ENCODE data around the gene SYNPO2L.

Gene SYNPO2L

DNA sequence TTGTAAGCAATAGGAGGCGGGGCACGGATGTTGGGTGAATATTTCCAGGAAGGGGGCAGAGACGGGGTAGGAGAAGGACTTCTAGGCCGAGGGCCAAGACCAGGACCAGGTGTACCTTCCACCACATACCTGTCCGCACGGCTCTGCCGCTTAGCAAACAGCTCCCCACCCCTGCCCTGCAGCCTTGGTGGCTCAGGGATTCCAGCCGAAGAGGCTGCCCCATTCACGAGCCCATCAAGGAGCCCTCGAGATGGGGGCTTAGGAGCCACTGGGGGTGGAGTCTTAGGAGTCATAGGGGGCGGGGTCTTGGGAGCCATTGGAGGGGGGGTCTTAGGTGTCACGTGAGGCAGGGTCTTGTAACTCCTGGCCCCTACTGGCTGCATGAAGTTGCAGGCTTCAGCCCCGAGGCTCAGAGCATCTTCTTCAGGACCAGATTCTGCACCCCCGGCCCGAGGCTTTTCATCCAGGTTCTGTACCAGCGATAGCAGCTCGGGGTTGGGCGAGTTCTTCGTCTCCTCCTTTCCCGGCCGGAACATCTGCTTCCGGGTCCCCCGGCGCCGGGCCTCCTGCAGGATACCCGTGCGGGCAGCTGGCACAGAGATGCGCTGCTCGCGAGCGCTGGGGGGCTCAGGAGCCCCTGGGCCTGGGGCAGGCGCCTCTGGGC is 8.5 kb downstream of the SYNPO2L start:
- no CpG with 5 or more reads among the region's 32 CpGs for WGBS (ENCODE audit: extremely low coverage, insufficient coverage, low lambda C conversion rate)
- Histone ChIP-seq H3K36me3 (ENCODE audit: control insufficient read depth, insufficient read depth, low read length) (no peaks in the 10 kb centered on the region), H2BK15ac (replicated peaks; ENCODE audit: low read depth) (no peak overlapping the region), H3K23ac (ENCODE audit: low read length) (no peak overlapping the region), H3K4me2 (ENCODE audit: low read length) (peak overlapping the region; percentile 55), H2BK5ac (ENCODE audit: low read length) (peak overlapping the region; percentile 16), H3K27ac (ENCODE audit: low read depth, low read length) (no peak overlapping the region), H4K5ac (ENCODE audit: low read length) (no peak overlapping the region), H3K4me3 (ENCODE audit: low read length) (peak overlapping the region; percentile 53), H3K4me1 (ENCODE audit: control insufficient read depth, low read depth, low read length) (peaks cover 16% of the 10 kb centered on the region), H3K27me3 (ENCODE audit: insufficient read depth, low read length, poor library complexity) (no peaks in the 10 kb centered on the region), H3K79me1 (ENCODE audit: low read length) (no peaks in the 10 kb centered on the region), H3K9ac (ENCODE audit: low read length) (peak overlapping the region; percentile 64), H3K56ac (ENCODE audit: low read length) (peak overlapping the region; percentile 96), H2BK120ac (ENCODE audit: low read depth, low read length) (no peak overlapping the region), H3K79me2 (ENCODE audit: control insufficient read depth, insufficient read depth, low read length) (no peaks in the 10 kb centered on the region), H4K8ac (ENCODE audit: low read depth, low read length) (peak overlapping the region; percentile 58), H3K18ac (ENCODE audit: low read length) (peak overlapping the region; percentile 71), H3K4ac (ENCODE audit: low read depth, low read length) (peak overlapping the region; percentile 56), H2AK5ac (ENCODE audit: low read length) (no peak overlapping the region)
- peak; percentile 95 for DNase-seq

DNA sequence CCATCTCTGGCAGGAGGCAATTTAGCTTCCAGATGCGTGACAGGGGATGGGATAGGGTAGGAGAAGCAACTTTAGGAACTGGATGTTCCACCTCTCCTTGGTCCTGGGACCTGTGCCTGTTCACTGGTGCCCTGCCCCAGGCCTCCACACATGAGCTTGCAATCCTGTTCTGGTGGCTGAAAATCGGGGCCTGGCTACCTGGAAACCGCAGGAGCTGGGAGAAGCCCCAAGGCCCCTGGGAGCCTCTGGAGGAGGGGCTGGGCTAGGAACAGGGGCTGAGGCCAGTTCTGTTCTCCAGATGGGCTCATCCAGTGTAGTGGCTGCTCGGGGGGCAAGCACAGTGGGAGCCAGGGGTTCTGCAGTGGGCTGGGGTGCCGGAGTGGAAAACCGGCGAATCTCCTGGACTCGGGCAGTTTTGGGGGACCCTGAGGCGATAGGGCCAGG is 9.2 kb downstream of the SYNPO2L start:
- no peak overlapping the region for H2AK5ac ChIP-seq (ENCODE audit: low read length)
- WGBS (ENCODE audit: extremely low coverage, insufficient coverage, low lambda C conversion rate): no CpG with 5 or more reads among the region's 9 CpGs
- no peaks in the 10 kb centered on the region for H3K27me3 ChIP-seq (ENCODE audit: insufficient read depth, low read length, poor library complexity)
- H3K4me3 ChIP-seq (ENCODE audit: low read length): no peak overlapping the region
- no peak overlapping the region for H4K5ac ChIP-seq (ENCODE audit: low read length)
- peak; percentile 30 for DNase-seq
- H3K79me2 ChIP-seq (ENCODE audit: control insufficient read depth, insufficient read depth, low read length): no peaks in the 10 kb centered on the region
- H3K27ac ChIP-seq (ENCODE audit: low read depth, low read length): peak overlapping the region; percentile 6
- no peak overlapping the region for H2BK15ac ChIP-seq (replicated peaks; ENCODE audit: low read depth)
- no peak overlapping the region for H2BK5ac ChIP-seq (ENCODE audit: low read length)
- H4K8ac ChIP-seq (ENCODE audit: low read depth, low read length): no peak overlapping the region
- no peaks in the 10 kb centered on the region for H3K36me3 ChIP-seq (ENCODE audit: control insufficient read depth, insufficient read depth, low read length)
- peaks cover 16% of the 10 kb centered on the region for H3K4me1 ChIP-seq (ENCODE audit: control insufficient read depth, low read depth, low read length)
- peak overlapping the region; percentile 19 for H3K18ac ChIP-seq (ENCODE audit: low read length)
- H3K4ac ChIP-seq (ENCODE audit: low read depth, low read length): peak overlapping the region; percentile 38
- no peak overlapping the region for H3K4me2 ChIP-seq (ENCODE audit: low read length)
- H2BK120ac ChIP-seq (ENCODE audit: low read depth, low read length): peak overlapping the region; percentile 19
- H3K56ac ChIP-seq (ENCODE audit: low read length): peak overlapping the region; percentile 77
- H3K9ac ChIP-seq (ENCODE audit: low read length): peak overlapping the region; percentile 64
- H3K79me1 ChIP-seq (ENCODE audit: low read length): no peaks in the 10 kb centered on the region
- H3K23ac ChIP-seq (ENCODE audit: low read length): no peak overlapping the region

DNA sequence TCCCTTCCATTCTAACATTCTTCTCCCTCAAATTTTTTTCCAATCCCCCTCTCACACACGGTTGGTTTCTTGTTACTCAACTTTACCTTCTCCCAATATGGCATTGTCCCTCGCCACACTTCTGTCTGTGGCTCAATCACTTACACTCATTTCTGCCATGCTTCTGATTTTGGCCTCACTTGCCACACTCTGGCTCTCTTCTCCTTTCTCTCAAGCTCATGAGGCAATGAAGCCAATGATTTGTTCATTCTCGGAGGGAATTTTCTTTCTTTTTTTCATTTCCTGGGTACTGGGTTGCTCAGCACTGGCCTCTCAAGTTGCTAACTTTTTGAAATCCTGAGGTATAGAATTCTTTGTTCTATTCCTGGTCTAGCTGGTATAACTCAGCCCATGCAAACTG is 10.6 kb downstream of the SYNPO2L start:
- Histone ChIP-seq H3K9ac (ENCODE audit: low read length) (no peak overlapping the region), H2BK5ac (ENCODE audit: low read length) (no peak overlapping the region), H3K27me3 (ENCODE audit: insufficient read depth, low read length, poor library complexity) (no peaks in the 10 kb centered on the region), H4K8ac (ENCODE audit: low read depth, low read length) (no peak overlapping the region), H2BK120ac (ENCODE audit: low read depth, low read length) (no peak overlapping the region), H2AK5ac (ENCODE audit: low read length) (no peak overlapping the region), H3K4me3 (ENCODE audit: low read length) (no peak overlapping the region), H3K18ac (ENCODE audit: low read length) (no peak overlapping the region), H4K5ac (ENCODE audit: low read length) (no peak overlapping the region), H2BK15ac (replicated peaks; ENCODE audit: low read depth) (no peak overlapping the region), H3K4ac (ENCODE audit: low read depth, low read length) (no peak overlapping the region), H3K4me1 (ENCODE audit: control insufficient read depth, low read depth, low read length) (peaks cover 16% of the 10 kb centered on the region), H3K79me2 (ENCODE audit: control insufficient read depth, insufficient read depth, low read length) (no peaks in the 10 kb centered on the region), H3K36me3 (ENCODE audit: control insufficient read depth, insufficient read depth, low read length) (no peaks in the 10 kb centered on the region), H3K27ac (ENCODE audit: low read depth, low read length) (no peak overlapping the region), H3K79me1 (ENCODE audit: low read length) (no peaks in the 10 kb centered on the region), H3K56ac (ENCODE audit: low read length) (no peak overlapping the region), H3K4me2 (ENCODE audit: low read length) (no peak overlapping the region), H3K23ac (ENCODE audit: low read length) (no peak overlapping the region)
- 100% methylated on average over 1 of the region's 3 CpGs for WGBS (ENCODE audit: extremely low coverage, insufficient coverage, low lambda C conversion rate)
- DNase-seq: no peak

DNA sequence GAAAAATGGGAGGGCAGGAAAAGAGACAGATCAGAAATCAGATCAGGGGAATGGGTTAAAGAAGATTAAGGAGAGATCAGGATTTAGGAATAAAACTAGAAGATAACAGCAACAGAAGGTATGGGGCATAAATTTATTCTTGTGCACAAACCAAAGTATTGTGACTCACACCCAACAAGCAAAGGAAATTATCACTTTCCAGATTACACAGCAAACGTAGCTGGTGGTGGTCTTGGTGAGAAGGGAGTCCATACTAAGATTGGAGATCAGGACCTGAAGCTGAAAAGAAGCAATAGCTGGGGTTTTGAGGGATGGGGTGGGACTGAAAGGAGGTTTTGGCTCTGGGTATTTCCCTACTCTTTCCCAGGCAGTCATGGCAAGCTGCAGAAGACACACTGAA is 11.1 kb downstream of the SYNPO2L start:
- Histone ChIP-seq H4K8ac (ENCODE audit: low read depth, low read length) (no peak overlapping the region), H3K79me2 (ENCODE audit: control insufficient read depth, insufficient read depth, low read length) (no peaks in the 10 kb centered on the region), H3K4me1 (ENCODE audit: control insufficient read depth, low read depth, low read length) (peaks cover 11% of the 10 kb centered on the region), H3K4ac (ENCODE audit: low read depth, low read length) (no peak overlapping the region), H3K4me3 (ENCODE audit: low read length) (no peak overlapping the region), H3K79me1 (ENCODE audit: low read length) (no peaks in the 10 kb centered on the region), H3K56ac (ENCODE audit: low read length) (no peak overlapping the region), H3K4me2 (ENCODE audit: low read length) (no peak overlapping the region), H2AK5ac (ENCODE audit: low read length) (no peak overlapping the region), H3K27ac (ENCODE audit: low read depth, low read length) (no peak overlapping the region), H4K5ac (ENCODE audit: low read length) (no peak overlapping the region), H2BK5ac (ENCODE audit: low read length) (no peak overlapping the region), H2BK120ac (ENCODE audit: low read depth, low read length) (no peak overlapping the region), H3K18ac (ENCODE audit: low read length) (no peak overlapping the region), H3K9ac (ENCODE audit: low read length) (no peak overlapping the region), H2BK15ac (replicated peaks; ENCODE audit: low read depth) (no peak overlapping the region), H3K23ac (ENCODE audit: low read length) (no peak overlapping the region), H3K36me3 (ENCODE audit: control insufficient read depth, insufficient read depth, low read length) (no peaks in the 10 kb centered on the region), H3K27me3 (ENCODE audit: insufficient read depth, low read length, poor library complexity) (no peaks in the 10 kb centered on the region)
- WGBS (ENCODE audit: extremely low coverage, insufficient coverage, low lambda C conversion rate): no CpG with 5 or more reads among the region's 1 CpG
- no peak for DNase-seq

DNA sequence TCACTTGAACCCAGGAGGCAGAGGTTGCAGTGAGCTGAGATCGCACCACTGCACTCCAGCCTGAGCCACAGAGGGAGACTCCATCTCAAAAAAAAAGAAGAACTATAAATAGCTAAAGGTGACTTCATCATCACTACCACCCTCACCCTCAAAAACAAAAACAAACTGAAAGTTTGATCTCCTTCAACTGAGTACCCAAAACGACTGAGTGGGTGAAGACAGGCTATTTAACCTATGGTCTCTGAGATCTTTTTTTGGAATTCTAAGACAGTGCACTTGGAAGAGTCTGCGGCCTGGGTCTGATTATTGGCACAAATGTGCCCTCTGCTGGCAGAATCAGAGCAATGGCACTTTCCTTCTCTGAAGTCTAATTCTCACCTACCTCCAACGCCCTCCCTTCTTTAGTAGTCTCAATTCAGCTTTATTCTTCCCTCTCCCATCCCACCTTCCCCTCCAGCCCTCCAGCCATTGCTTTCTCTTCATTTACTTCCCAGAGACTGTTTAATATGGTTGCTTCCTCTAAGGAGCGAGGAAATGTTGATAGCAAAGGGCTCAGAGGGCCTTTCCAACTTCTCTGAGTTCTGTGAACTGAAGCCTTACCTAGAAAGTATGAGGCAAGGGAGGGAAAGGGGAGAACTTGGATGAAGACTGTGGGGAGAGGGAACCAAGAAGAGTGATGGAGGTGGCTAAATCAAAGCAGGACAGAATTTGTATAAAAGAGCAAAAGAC is 11.7 kb downstream of the SYNPO2L start:
- Histone ChIP-seq H2BK120ac (ENCODE audit: low read depth, low read length) (no peak overlapping the region), H2BK15ac (replicated peaks; ENCODE audit: low read depth) (no peak overlapping the region), H2AK5ac (ENCODE audit: low read length) (no peak overlapping the region), H3K23ac (ENCODE audit: low read length) (no peak overlapping the region), H4K5ac (ENCODE audit: low read length) (peak overlapping the region; percentile 41), H2BK5ac (ENCODE audit: low read length) (no peak overlapping the region), H3K56ac (ENCODE audit: low read length) (peak overlapping the region; percentile 1), H3K4me2 (ENCODE audit: low read length) (no peak overlapping the region), H3K9ac (ENCODE audit: low read length) (no peak overlapping the region), H3K4ac (ENCODE audit: low read depth, low read length) (no peak overlapping the region), H4K8ac (ENCODE audit: low read depth, low read length) (no peak overlapping the region), H3K18ac (ENCODE audit: low read length) (no peak overlapping the region), H3K79me2 (ENCODE audit: control insufficient read depth, insufficient read depth, low read length) (no peaks in the 10 kb centered on the region), H3K27ac (ENCODE audit: low read depth, low read length) (no peak overlapping the region), H3K27me3 (ENCODE audit: insufficient read depth, low read length, poor library complexity) (no peaks in the 10 kb centered on the region), H3K4me3 (ENCODE audit: low read length) (no peak overlapping the region), H3K36me3 (ENCODE audit: control insufficient read depth, insufficient read depth, low read length) (no peaks in the 10 kb centered on the region), H3K4me1 (ENCODE audit: control insufficient read depth, low read depth, low read length) (peaks cover 5% of the 10 kb centered on the region), H3K79me1 (ENCODE audit: low read length) (no peaks in the 10 kb centered on the region)
- WGBS (ENCODE audit: extremely low coverage, insufficient coverage, low lambda C conversion rate): no CpG with 5 or more reads among the region's 5 CpGs
- DNase-seq: peak; percentile 77
